Measurements from ENCODE around the gene COL20A1. TPM values are rescaled to one million over a fixed set of nuclear protein-coding genes. Genes with fewer than 3 reads are reported as not detected.

The COL20A1 gene
- total RNA-seq, 6 experiments from 2014 or later, result not detected

- DNase-seq, result peak in 2 of 3 donors; percentile 11 to 37
- no peak for ATAC-seq
- Histone ChIP-seq H3K4me1 (no peaks in the 10 kb centered on the region), H3K9me3 (no peaks in the 10 kb centered on the region), H3K27me3 (no peaks in the 10 kb centered on the region), H3K4me3 (no peak overlapping the region), H3K27ac (no peak overlapping the region), H3K36me3 (no peaks in the 10 kb centered on the region)
- WGBS (ENCODE audit: insufficient coverage, low coverage, low lambda C conversion rate, missing lambda C conversion rate), result 46% methylated on average over 2 of the region's 9 CpGs
- no peak for TF ChIP-seq CTCF (IDR thresholded peaks at IDR 0.05)
- no peak for TF ChIP-seq POLR2A (IDR thresholded peaks at IDR 0.05)
- intact Hi-C loops (cut with DNase I), result loop anchor here in 1 of 2 donors (5.0 kb wide), 1 partner anchor 68 kb away; no protein-coding TSS in a partner anchor
Observed at GRCh38 chr20:63314015-63314471, 21.1 kb downstream of the COL20A1 start.

- Histone ChIP-seq H3K36me3 (no peaks in the 10 kb centered on the region), H3K4me3 (no peak overlapping the region), H3K9me3 (no peaks in the 10 kb centered on the region), H3K27me3 (no peaks in the 10 kb centered on the region), H3K4me1 (no peaks in the 10 kb centered on the region), H3K27ac (no peak overlapping the region)
- TF ChIP-seq POLR2A (IDR thresholded peaks at IDR 0.05) (no peak), CTCF (IDR thresholded peaks at IDR 0.05) (no peak)
- intact Hi-C loops (cut with DNase I), result loop anchor here in 1 of 2 donors (5.0 kb wide), 1 partner anchor 68 kb away; no protein-coding TSS in a partner anchor
- 43% methylated on average over 2 of the region's 21 CpGs for WGBS (ENCODE audit: insufficient coverage, low coverage, low lambda C conversion rate, missing lambda C conversion rate)
- ATAC-seq (no peak), DNase-seq (peak in 2 of 3 donors; percentile 10 to 45)
Observed at GRCh38 chr20:63314566-63315239, 21.7 kb downstream of the COL20A1 start.

DNA sequence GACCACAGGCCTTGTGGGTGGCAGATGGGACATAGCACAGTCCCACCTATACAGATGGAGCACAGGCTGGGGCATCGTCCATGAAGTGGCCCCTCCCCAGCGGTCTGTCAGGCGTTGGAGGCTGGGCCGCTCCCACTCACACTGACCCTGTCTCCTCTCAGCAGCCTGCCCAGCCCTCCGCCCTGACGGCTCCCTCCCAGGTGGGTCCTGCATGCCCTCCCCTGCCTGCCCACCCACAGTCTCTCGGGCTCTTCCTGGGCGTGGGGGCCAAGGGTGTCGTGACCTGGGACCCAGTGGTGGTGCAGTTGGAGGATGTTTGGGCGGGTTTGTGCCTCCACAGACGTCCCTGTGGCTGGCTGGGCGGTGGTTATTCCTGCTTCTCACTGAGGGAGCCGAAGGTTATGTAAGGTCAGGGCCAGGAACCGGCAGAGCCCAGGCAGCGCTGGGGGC is 22.3 kb downstream of the COL20A1 start:
- TF ChIP-seq POLR2A (IDR thresholded peaks at IDR 0.05), result no peak
- TF ChIP-seq CTCF (IDR thresholded peaks at IDR 0.05), result no peak
- ATAC-seq (no peak), DNase-seq (peak in 2 of 3 donors; percentile 13 to 33)
- intact Hi-C loops (cut with DNase I), result no loop called here
- Histone ChIP-seq H3K27me3 (no peaks in the 10 kb centered on the region), H3K27ac (no peak overlapping the region), H3K4me1 (no peaks in the 10 kb centered on the region), H3K36me3 (no peaks in the 10 kb centered on the region), H3K4me3 (no peak overlapping the region), H3K9me3 (no peaks in the 10 kb centered on the region)
- WGBS (ENCODE audit: insufficient coverage, low coverage, low lambda C conversion rate, missing lambda C conversion rate), result 17% methylated on average over 5 of the region's 15 CpGs

DNA sequence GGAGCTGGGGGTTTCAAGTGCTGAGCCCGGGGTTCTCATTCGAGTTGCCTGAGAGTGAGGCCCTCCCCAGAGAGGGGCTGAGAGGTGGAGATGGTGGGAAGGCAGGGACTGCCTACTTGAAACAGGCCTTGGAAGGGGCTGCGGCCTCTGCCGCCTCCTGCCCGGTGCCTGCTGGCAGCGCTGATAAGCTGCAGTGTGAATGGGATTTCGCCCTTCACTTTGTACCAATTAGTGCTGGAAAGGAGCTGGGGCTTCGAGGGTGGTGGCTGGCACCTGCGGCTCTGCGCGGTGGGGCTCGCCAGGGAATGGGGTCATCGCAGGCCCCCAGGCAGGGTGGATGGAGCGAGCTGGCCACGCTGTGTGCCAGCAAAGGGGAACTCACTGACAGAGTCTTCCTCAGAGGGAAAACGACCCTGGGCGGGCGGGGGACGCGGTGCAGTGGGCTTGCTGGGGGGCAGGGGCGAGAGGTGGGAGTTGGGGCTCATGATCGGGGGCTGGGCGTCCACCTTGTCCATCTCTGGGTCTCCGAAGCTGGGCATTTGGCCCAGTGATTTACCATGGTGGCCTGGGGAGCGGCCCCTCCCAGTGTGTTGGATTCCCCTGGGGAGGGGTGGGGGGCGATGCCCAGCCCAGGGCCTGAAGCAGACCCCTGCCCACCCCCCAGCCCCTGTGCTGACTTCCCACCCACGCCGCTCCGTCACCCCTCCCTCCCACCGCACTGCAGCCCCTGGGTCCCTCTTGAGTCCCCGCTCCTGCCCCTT is 22.9 kb downstream of the COL20A1 start:
- TF ChIP-seq POLR2A (IDR thresholded peaks at IDR 0.05) (no peak), CTCF (IDR thresholded peaks at IDR 0.05) (no peak)
- H3K27ac ChIP-seq, result no peak overlapping the region
- DNase-seq (peak in 1 of 3 donors; percentile 42), ATAC-seq (no peak)
- H3K9me3 ChIP-seq, result no peaks in the 10 kb centered on the region
- WGBS (ENCODE audit: insufficient coverage, low coverage, low lambda C conversion rate, missing lambda C conversion rate), result 45% methylated on average over 10 of the region's 31 CpGs
- H3K4me3 ChIP-seq, result no peak overlapping the region
- H3K36me3 ChIP-seq, result no peaks in the 10 kb centered on the region
- no peaks in the 10 kb centered on the region for H3K27me3 ChIP-seq
- H3K4me1 ChIP-seq, result no peaks in the 10 kb centered on the region
- intact Hi-C loops (cut with DNase I), result no loop called here

Measured in right lobe of liver (tissue), 6 donors.